ENCODE measurements around the gene TCERG1L.
"Not testable (repeated sequence)": the region's sequence is repeated elsewhere in the genome, so short reads cannot be mapped to it uniquely, and the experiment has no call there.

The TCERG1L gene

GRCh38 chr10:131136336-131136735, 175.2 kb downstream of the TCERG1L start:
- not testable (repeated sequence) for DNase-seq

GRCh38 chr10:131135716-131136115, 175.8 kb downstream of the TCERG1L start:
- DNase-seq: no peak

- DNase-seq: no peak
Measured at GRCh38 chr10:131134651-131135050, 176.9 kb downstream of the TCERG1L start.

- DNase-seq: no peak
Measured at GRCh38 chr10:131134001-131134576, 177.4 kb downstream of the TCERG1L start.

GRCh38 chr10:131132681-131133080, 178.8 kb downstream of the TCERG1L start:
- no peak for DNase-seq

GRCh38 chr10:131131726-131132591, 179.6 kb downstream of the TCERG1L start:
- DNase-seq: no peak

GRCh38 chr10:131130025-131130424, 181.5 kb downstream of the TCERG1L start:
- no peak for DNase-seq

- no peak for DNase-seq
Measured at GRCh38 chr10:131129544-131129943, 182.0 kb downstream of the TCERG1L start.

- DNase-seq: no peak
Measured at GRCh38 chr10:131128731-131129130, 182.8 kb downstream of the TCERG1L start.

GRCh38 chr10:131127610-131128009, 183.9 kb downstream of the TCERG1L start:
- DNase-seq: no peak

- DNase-seq: no peak
Measured at GRCh38 chr10:131127138-131127589, 184.4 kb downstream of the TCERG1L start.

- no peak for DNase-seq
Measured at GRCh38 chr10:131126321-131127137, 185.0 kb downstream of the TCERG1L start.

- DNase-seq: no peak
Measured at GRCh38 chr10:131125511-131126225, 185.9 kb downstream of the TCERG1L start.

GRCh38 chr10:131124945-131125344, 186.6 kb downstream of the TCERG1L start:
- no peak for DNase-seq

- DNase-seq: no peak
Measured at GRCh38 chr10:131123496-131123895, 188.0 kb downstream of the TCERG1L start.

- DNase-seq: no peak
Measured at GRCh38 chr10:131121511-131122035, 189.9 kb downstream of the TCERG1L start.

- DNase-seq: no peak
Measured at GRCh38 chr10:131119626-131120355, 191.7 kb downstream of the TCERG1L start.

GRCh38 chr10:131117416-131118212, 193.9 kb downstream of the TCERG1L start:
- DNase-seq: no peak

GRCh38 chr10:131116991-131117375, 194.5 kb downstream of the TCERG1L start:
- no peak for DNase-seq

GRCh38 chr10:131116216-131116990, 195.1 kb downstream of the TCERG1L start:
- no peak for DNase-seq

Measured in 8988T (cell line).